BJ (cell line): Measurements from ENCODE around the gene SRGAP3. TPM values are rescaled to one million over a fixed set of nuclear protein-coding genes. Genes with fewer than 3 reads are reported as not detected.

ENCODE experiments used
- CTCF ChIA-PET: fragments of 350-600 bp; formaldehyde crosslinking; extraction: SDS; loops from one replicate; lab custom pipeline; 2021; ENCODE audit warnings: antibody characterized with exemption, inconsistent platforms; lab: Yijun Ruan, JAX
- POLR2A ChIA-PET: fragments of 300-600 bp; sonication (Branson Sonifier 250); formaldehyde crosslinking; extraction: SDS; loops from one replicate; lab custom pipeline; 2021; ENCODE audit warnings: antibody characterized with exemption; lab: Charles Lee
- DNase-seq: peaks from one replicate; pipeline ENCODE4 v3.0.0-alpha.2; 2011; ENCODE audit warnings: low read depth
- H3K27me3 ChIP-seq: 2 replicates; pipeline ENCODE4 v1.6.0; 2011; ENCODE audit warnings: low read length; ENCODE audit not compliant: control insufficient read depth, insufficient read depth
- H3K36me3 ChIP-seq: 2 replicates; pipeline ENCODE4 v1.5.1; 2011; ENCODE audit warnings: low read length; ENCODE audit not compliant: control insufficient read depth, insufficient read depth
- H3K4me3 ChIP-seq: 2 replicates; pipeline ENCODE4 v1.5.1; 2011; ENCODE audit warnings: low read depth, mild to moderate bottlenecking, control low read depth, low read length
- CTCF ChIP-seq: IDR thresholded peaks from 2 replicates; pipeline ENCODE4 v1.5.1; 2011; ENCODE audit warnings: low read depth, mild to moderate bottlenecking, control low read depth, inconsistent platforms, low read length, moderate library complexity; ENCODE audit not compliant: insufficient read depth
- polyA plus RNA-seq: library from polyadenylated mRNA; depleted of rRNA; stranded (reverse); fragments of >200 nt; gene quantifications from 2 replicates; pipeline ENCODE4 v1.2.3, GENCODE V29; 2011

The SRGAP3 gene
- polyA plus RNA-seq, 1 experiment, result 0.75 TPM

- POLR2A ChIA-PET, result no interaction called here
- peaks cover 6% of the 10 kb centered on the region for H3K27me3 ChIP-seq
- CTCF ChIA-PET, result no interaction called here
- H3K36me3 ChIP-seq, result no peaks in the 10 kb centered on the region
- no peak for DNase-seq
- no peak overlapping the region for H3K4me3 ChIP-seq
- no peak for TF ChIP-seq CTCF
Observed at GRCh38 chr3:9169326-9169725, 80.1 kb downstream of the SRGAP3 start.

- Histone ChIP-seq H3K4me3 (no peak overlapping the region), H3K36me3 (no peaks in the 10 kb centered on the region), H3K27me3 (peaks cover 4% of the 10 kb centered on the region)
- TF ChIP-seq CTCF, result no peak
- ChIA-PET CTCF (no interaction called here), POLR2A (no interaction called here)
- DNase-seq, result no peak
Observed at GRCh38 chr3:9168241-9168741, 81.2 kb downstream of the SRGAP3 start.

GRCh38 chr3:9167222-9167621, 82.2 kb downstream of the SRGAP3 start:
- ChIA-PET CTCF (no interaction called here), POLR2A (no interaction called here)
- no peak overlapping the region for H3K4me3 ChIP-seq

GRCh38 chr3:9165421-9165820, 84.0 kb downstream of the SRGAP3 start:
- POLR2A ChIA-PET, result no interaction called here
- no peak for TF ChIP-seq CTCF
- DNase-seq, result no peak

More at GRCh38 chr3:9167222-9167621, 82.2 kb downstream of the SRGAP3 start:
- peaks cover 2% of the 10 kb centered on the region; the same call in 1 of the 2 replicates for H3K27me3 ChIP-seq
- DNase-seq, result no peak
- H3K36me3 ChIP-seq, result no peaks in the 10 kb centered on the region
- TF ChIP-seq CTCF, result no peak

GRCh38 chr3:9163289-9163688, 86.2 kb downstream of the SRGAP3 start:
- no peak for DNase-seq
- TF ChIP-seq CTCF, result no peak

More at GRCh38 chr3:9165421-9165820, 84.0 kb downstream of the SRGAP3 start:
- CTCF ChIA-PET, result no interaction called here
- Histone ChIP-seq H3K27me3 (no peaks in the 10 kb centered on the region), H3K4me3 (no peak overlapping the region), H3K36me3 (no peaks in the 10 kb centered on the region)

More at GRCh38 chr3:9163289-9163688, 86.2 kb downstream of the SRGAP3 start:
- Histone ChIP-seq H3K4me3 (no peak overlapping the region), H3K27me3 (no peaks in the 10 kb centered on the region), H3K36me3 (no peaks in the 10 kb centered on the region)
- CTCF ChIA-PET, result no interaction called here
- POLR2A ChIA-PET, result no interaction called here
